HG02938 (cell line): Measurements from ENCODE around the gene ZNF610.
"Not testable (repeated sequence)": the region's sequence is repeated elsewhere in the genome, so short reads cannot be mapped to it uniquely, and the experiment has no call there.

Experiments used
- ATAC-seq: cut with Tn5 transposase; IDR thresholded peaks from one replicate; pipeline ENCODE4 v1.9.1; 2021; ENCODE audit warnings: mild to moderate bottlenecking, moderate library complexity; ENCODE audit not compliant: unreplicated experiment

Gene ZNF610

GRCh38 chr19:52336117-52336790 lies at the start of gene ZNF610:
Gene ZNF610 (plus strand): TSS chr19:52336243. CDS start chr19:52349173, 12,930 bp downstream.
- peak; percentile 72 for ATAC-seq

DNA sequence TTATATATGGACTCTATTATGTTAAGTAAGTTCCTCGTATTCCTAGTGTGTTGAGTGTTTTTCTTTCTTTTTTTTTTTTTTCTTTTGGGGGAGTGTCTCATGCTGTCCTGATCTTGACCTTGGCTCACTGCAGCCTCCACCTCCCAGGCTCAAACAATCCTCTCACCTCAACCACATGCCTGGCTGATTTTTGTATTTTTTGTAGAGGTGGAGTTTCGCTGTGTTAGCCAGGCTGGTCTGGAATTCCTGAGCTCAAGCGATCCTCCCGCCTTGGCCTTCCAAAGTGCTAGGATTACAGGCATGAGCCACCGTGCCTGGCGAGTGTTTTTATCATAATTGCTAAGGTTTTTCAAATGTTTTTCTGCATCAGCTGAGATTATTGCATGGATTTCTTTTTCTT lies 49.8 kb upstream of the ZNF610 start:
- no peak for ATAC-seq

DNA sequence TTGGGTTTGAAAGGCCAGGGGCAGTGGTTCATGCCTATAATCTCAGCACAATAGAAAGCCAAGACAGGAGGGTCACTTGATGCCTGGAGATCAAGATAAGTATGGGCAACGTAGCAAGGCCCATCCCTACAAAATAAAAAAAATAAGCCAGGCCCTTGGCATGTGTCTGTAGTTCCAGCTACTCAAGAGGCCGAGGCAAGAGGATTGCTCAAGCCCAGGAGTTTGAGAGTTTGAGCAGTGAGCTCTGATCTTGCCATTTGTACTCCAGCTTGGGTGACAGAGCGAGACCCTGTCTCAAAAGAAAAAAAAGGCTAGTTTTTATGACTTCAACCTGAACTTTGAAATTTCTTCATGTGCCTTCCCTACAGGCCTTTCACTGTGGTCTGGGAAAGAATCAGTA lies 44.3 kb upstream of the ZNF610 start:
- no peak for ATAC-seq

GRCh38 chr19:52292946-52293345 lies 43.1 kb upstream of the ZNF610 start:
- not testable (repeated sequence) for ATAC-seq

DNA sequence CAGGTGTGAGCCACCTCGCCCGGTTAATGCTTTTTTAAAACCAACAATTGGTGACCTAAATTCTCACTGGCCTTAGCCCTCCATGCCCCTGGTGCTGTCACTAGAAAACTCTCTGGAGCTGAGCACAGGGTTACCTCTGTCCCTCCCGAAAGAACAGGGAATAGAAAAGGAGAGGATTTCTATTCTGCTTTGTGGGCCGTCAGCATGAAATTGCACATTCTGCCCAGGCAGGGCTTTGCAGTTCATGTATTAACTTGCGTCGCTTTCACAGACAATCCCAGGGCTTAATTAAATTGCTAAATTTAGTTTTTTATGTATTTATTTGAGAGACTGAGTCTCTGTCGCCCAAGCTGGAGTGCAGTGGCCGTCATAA lies 39.7 kb upstream of the ZNF610 start:
- ATAC-seq, result no peak

DNA sequence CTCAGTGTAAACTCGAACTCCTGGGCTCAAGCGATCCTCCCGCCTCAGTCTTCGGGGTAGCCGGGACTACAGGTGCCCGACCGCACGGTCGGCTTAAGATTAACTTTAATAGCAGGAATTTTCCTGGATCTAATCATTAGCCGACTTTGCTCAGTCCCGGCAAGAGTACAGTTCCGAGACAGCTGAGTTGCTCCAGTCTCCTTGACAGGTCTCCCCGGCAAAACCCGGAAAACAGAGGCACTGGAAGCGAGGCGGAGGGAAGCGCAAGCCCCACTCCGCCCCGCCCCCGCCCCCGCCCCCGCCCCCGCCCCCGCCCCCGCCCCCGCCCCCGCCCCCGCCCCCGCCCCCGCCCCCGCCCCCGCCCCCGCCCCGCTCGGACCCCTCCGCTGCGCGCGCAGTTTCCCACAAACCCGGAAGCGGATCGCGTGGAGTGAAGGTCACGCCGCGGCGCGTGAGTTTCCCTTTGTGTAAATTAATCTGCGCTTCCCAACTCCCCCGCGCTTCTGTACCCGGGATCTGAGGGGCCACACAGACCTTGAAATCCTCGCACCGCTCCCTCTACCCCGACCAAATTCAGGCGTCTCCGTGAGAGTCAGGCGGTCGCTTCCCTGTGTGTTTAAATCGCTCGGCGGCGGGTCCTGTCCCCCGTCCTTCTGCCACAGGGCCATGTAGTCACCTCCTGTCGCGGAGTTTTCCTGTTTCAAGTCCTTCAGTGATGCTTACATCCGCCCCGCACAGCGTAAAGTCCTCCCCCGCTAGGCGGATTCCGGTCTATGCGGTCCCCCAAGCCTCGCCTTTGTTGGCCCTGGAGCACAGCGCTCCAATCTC lies 39.1 kb upstream of the ZNF610 start, which contains the start of gene ZNF480:
TSS of gene ZNF480 (plus strand) at position 397 of the 828 bp plus-strand sequence. CDS start 3,244 bp downstream, outside the sequence.
- ATAC-seq, result peak; percentile 73

DNA sequence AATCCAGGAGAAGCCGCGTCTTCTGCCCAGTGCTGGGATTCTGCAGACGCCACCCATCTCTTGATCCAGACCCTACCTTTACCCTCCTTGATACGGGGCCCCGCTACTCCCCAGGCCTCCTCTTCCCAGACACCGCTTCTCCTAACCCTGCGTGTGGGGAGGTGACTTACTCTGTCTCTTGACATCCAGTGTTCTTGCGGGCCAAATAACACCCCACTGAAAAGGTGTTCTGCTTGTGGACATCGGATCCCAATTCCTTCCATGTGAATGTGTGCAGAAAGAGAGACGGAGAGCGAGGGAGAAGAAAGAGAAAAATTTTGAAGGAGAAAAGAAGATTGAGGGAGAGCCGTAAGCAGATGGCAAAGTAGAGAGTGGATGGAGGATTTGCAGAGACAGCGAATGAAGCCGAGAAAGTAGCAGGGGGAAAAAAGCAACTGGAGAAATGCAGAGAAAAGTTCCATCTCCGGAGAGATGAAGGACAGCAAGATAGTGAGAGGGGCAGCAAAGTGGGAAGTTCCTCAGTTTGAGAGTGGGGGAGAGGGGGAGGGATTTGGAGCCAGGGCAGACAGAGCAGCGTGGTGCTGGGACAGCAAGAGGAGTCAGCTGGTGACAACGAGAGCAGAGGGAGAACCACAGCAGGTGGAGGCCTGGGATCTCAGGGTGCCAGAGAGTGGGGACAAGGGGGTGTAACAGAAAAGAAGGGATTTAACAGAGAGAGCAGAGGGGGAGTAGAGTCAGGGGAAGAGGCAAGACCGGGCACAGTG lies 38.3 kb upstream of the ZNF610 start:
- no peak for ATAC-seq

- ATAC-seq, result no peak
These were observed 28.8 kb upstream of the ZNF610 start for GRCh38 chr19:52307275-52307674.

DNA sequence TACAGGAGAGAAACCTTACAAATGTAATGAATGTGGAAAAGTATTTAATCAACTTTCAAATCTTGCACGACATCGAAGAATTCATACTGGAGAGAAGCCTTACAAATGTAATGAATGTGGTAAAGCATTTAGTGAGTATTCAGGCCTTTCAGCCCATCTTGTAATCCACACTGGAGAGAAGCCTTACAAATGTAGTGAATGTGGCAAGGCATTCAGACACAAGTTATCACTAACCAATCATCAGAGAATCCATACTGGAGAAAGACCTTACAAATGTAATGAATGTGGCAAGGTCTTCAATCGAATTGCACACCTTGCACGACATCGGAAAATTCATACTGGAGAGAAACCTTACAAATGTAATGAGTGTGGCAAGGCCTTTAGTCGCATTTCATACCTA lies 13.6 kb upstream of the ZNF610 start:
- ATAC-seq, result no peak

- ATAC-seq, result no peak
These were observed 4.3 kb upstream of the ZNF610 start for GRCh38 chr19:52331757-52332156.

GRCh38 chr19:52335768-52336116 lies 301 bp upstream of the ZNF610 start:
- ATAC-seq, result peak; percentile 13

- ATAC-seq, result no peak
These were observed 843 bp downstream of the ZNF610 start for GRCh38 chr19:52336791-52337381.

DNA sequence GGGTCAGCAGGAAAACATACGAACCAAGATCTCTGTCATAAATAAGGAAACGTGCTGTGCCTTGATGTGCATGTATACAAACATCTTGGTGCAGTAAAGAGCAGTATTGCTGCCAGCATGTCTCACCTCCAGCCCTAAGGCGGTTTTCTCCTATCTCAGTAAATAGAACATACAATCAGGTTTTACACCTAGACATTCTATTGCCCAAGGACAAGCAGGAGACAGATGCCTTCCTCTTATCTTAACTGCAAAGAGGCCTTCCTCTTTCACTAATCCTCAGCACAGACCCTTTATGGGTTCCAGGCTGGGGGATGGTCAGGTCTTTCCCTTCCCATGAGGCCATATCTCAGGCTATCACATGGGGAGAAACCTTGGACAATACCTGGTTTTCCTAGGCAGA lies 3.0 kb downstream of the ZNF610 start:
- ATAC-seq, result not testable (repeated sequence)

DNA sequence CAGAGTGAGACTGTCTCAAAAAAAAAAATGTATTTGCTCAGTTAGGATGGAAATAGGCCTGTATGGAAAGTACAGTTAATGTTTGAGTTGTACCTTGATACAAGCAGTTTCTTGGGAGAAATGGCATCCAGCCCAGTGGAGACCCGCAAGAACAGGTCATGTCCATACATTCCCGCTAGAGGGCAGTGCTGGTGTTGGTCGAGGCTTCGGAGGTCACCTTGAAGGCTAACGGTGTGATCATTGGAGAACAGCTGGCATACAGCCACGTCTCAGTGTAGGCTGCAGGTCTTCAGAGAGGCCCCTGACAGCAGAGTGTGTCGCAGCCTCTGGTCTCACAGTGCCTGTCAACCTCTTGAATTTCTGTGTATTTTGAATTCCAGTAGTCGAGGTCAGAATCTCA lies 7.5 kb downstream of the ZNF610 start:
- ATAC-seq, result no peak

- ATAC-seq, result no peak
These were observed 9.1 kb downstream of the ZNF610 start for GRCh38 chr19:52345162-52345561.

GRCh38 chr19:52351512-52351911 lies 15.5 kb downstream of the ZNF610 start:
- no peak for ATAC-seq

GRCh38 chr19:52366414-52366824 lies 30.4 kb downstream of the ZNF610 start:
- ATAC-seq, result no peak

- peak; percentile 72 for ATAC-seq
These were observed 33.7 kb downstream of the ZNF610 start, which contains the start of gene ZNF880 for GRCh38 chr19:52369559-52370340. Gene ZNF880 (plus strand): TSS chr19:52369923. CDS start chr19:52369966, 43 bp downstream.

DNA sequence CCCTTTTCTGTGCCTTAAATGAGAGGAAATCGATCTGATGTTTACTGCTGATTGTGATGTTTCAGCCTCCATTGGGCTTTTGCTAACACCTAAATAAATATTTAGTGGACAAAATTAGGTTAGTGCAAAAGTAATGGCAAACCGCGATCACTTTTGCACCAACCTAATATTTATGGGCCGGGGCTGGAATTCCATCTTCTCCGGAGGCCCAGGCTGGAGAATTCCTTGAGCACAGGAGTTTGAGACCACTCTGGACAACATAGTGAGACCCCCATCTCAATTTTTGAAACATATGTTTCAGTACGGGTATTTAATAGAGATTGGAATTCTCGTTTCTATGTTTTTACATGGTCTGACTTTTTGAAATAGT lies 34.3 kb downstream of the ZNF610 start:
- no peak for ATAC-seq

DNA sequence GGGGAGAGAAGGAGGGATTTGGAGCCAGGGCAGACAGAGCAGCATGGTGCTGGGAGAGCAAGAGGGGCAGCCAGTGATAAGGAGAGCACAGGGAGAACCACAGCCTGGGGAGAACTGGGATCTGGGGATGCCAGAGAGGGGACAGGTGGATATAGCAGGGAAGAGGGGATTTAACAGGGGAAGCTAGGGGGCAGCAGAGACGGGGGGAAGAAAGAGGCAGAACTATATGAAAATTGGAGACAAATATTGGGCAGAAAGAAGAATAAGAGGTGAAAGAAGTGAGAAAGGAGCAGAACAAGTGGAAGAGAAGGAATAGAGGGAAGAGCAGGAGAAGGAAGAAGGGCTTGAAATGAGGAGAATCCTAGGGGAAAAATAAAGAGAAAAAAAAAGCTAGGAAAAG lies 55.1 kb downstream of the ZNF610 start:
- no peak for ATAC-seq
